Stimulated activated CD8-positive, alpha-beta memory T cell treated with anti-CD3 and anti-CD28 coated beads, Interleukin-4, amount 100 ng/mL, for 24 hours (primary cell): ENCODE measurements around the gene SIRT1.
A peak's percentile ranks its signal among the peaks of the same experiment; 100 is the strongest.
"Not testable (repeated sequence)": the region's sequence is repeated elsewhere in the genome, so short reads cannot be mapped to it uniquely, and the experiment has no call there.

Experiments
- DNase-seq: peaks from one replicate; pipeline ENCODE4 v3.0.0-alpha.2; 2020; ENCODE audit warnings: low read depth

The SIRT1 gene

GRCh38 chr10:67877421-67877820 is 7.0 kb upstream of the SIRT1 start:
- DNase-seq = not testable (repeated sequence)

DNA sequence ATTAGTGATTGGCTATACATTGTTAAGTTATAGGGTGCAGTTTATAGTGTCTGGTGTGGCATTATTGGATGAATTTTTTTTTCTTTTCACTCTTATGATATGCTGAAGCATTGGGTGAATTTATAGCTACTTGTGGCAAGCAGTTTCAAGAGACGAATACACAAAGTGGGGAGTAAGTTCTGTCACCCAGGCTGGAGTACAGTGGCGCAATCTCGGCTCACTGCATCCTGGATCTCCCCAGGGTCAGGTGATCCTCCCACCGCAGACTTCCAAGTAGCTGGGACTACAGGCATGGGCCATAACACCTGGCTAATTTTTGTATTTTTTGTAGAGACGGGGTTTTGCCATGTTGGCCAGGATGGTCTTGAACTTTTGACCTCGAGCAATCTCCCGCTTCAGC is 6.3 kb upstream of the SIRT1 start:
- no peak for DNase-seq

GRCh38 chr10:67883710-67884312 is 645 bp upstream of the SIRT1 start:
- DNase-seq = no peak

GRCh38 chr10:67884842-67885670 is 600 bp downstream of the SIRT1 start:
- peak; percentile 68 for DNase-seq

- DNase-seq = no peak
These were observed 9.2 kb downstream of the SIRT1 start for GRCh38 chr10:67893637-67894036.

DNA sequence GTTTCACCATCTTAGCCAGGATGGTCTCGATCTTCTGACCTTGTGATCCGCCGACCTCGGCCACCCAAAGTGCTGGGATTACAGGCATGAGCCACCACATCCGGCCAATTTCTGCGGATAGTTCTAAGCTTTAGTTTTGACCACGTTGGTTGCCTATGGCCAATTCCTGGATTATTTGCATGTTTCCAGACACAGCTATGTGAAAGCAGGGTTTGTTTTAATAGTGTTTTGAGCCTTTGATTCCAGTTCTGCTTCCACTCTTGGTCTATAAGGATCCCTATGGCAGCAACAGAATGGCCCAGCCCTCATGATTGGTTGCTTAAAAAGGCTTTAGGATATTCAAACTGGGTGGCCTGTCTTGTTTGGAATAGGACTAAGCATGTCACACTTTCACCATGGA is 19.1 kb downstream of the SIRT1 start:
- no peak for DNase-seq

- DNase-seq = no peak
These were observed 28.0 kb downstream of the SIRT1 start for GRCh38 chr10:67912331-67912946.

DNA sequence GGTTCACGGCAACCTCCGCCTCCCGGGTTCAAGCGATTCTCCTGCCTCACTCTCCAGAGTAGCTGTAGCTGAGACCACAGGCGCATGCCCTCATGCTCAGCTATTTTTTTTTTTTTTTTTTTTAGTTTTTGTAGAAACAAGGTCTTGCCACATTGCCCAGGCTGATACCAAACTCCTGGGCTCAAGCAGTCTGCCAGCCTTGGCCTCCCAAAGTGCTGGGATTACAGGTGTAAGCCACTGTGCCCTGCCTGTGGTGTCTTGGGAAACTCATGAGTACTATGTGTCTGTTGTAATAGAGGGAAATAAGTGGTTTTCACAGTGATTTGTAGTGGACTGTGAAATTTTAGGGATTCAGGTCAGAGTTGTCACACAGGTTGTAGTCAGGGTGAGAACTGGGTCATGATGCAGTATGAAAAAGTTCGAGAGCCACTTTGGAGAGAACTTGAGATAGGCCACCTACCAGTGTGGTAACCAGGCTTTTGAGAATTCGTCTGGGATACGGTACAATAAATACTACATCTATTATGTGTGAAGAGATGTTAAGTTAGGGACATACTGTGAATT is 30.4 kb downstream of the SIRT1 start:
- no peak for DNase-seq

DNA sequence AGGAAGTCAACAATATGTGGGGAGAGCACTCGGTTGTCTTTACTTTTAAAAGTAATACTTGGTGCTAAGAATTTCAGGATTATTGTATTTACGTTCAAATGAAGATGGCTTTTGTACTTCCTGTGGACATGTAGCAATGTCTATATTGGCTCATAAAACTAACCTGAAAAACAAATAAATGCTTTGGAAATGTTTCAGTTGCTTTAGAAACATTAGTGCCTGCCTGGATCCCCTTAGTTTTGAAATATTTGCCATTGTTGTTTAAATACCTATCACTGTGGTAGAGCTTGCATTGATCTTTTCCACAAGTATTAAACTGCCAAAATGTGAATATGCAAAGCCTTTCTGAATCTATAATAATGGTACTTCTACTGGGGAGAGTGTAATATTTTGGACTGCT is 32.7 kb downstream of the SIRT1 start:
- no peak for DNase-seq

DNA sequence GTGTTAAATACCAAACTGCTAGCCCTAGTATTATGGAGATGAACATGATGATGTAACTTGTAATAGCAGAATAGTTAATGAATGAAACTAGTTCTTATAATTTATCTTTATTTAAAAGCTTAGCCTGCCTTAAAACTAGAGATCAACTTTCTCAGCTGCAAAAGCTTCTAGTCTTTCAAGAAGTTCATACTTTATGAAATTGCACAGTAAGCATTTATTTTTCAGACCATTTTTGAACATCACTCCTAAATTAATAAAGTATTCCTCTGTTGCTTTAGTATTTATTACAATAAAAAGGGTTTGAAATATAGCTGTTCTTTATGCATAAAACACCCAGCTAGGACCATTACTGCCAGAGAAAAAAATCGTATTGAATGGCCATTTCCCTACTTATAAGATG is 33.2 kb downstream of the SIRT1 start:
- no peak for DNase-seq

- DNase-seq = no peak
These were observed 36.6 kb downstream of the SIRT1 start for GRCh38 chr10:67921065-67921464.

DNA sequence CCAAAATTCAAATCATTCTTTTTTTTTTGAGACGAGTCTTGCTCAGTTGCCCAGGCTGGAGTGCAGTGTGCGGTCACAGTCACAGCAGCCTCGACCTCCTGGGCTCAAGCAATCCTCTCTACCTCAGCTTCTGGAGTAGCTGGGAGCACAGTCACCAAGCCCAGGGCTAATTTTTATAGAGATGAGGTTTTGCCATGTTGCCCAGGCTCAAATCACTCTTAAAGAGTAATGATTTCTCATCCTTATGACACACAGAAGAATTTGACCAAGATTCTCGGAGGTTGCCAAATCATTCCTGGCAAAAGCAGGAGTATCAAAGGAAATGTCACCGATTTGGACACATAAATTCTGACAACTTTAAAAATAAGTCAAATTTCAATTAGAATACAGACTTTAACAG is 39.1 kb downstream of the SIRT1 start:
- no peak for DNase-seq

DNA sequence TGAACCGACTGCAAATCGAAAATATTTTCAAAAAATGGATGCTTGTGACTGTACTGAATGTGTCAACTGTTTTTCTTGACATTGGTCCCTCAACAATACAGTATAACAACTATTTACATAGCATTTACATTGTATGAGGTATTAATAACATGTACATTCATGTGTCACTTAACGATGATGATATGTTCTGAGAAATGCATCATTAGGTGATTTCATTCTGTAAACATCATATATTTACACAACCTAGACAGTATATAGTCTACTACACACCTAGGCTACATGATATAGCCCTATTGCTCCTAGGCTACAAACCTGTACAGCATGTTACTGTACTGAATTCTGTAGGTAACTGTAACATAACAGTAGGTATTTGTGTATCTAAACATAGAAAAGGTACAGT is 39.7 kb downstream of the SIRT1 start:
- DNase-seq = no peak

- DNase-seq = no peak
These were observed 41.1 kb downstream of the SIRT1 start for GRCh38 chr10:67925449-67926005.

DNA sequence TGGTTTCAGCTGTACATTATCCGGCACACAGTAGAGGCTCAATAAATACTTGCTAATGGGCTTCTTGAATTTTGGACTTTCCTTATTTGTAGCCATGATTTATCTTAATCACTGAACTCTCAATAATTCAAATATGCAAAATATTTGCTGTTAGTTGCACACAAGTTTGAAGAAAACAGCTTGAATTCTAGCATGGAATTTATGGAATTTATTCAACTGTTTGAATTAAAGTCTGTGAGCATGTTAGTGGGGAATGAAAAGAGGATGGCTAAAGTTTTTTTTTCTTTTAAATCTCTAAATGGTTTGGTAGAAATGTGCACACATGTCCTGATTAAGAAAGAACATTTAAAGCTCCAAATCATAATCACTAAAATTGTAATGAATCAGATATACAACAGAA is 42.5 kb downstream of the SIRT1 start:
- no peak for DNase-seq

GRCh38 chr10:67933199-67933598 is 48.7 kb downstream of the SIRT1 start:
- no peak for DNase-seq

DNA sequence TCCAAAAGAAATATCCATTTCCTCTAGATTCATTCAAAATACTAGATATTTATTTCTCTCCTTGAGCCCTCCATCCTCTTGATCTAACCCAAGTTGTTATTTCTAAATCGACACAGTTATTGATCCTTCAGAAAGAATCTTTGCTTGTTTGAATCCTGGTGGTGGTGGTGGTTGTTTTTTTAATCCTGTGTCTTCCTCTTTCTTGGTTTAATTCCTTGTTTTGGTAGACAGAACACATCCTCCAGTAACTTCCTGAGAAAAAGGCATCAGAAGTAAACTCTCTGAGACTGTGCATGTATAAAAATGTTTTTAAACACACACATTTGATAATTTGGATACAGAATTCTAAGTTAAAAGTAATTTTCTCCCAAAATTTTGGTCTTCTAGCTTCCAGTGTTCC is 49.9 kb downstream of the SIRT1 start:
- DNase-seq = no peak

GRCh38 chr10:67935223-67935622 is 50.8 kb downstream of the SIRT1 start:
- DNase-seq = no peak

GRCh38 chr10:67936416-67936815 is 52.0 kb downstream of the SIRT1 start:
- DNase-seq = no peak

DNA sequence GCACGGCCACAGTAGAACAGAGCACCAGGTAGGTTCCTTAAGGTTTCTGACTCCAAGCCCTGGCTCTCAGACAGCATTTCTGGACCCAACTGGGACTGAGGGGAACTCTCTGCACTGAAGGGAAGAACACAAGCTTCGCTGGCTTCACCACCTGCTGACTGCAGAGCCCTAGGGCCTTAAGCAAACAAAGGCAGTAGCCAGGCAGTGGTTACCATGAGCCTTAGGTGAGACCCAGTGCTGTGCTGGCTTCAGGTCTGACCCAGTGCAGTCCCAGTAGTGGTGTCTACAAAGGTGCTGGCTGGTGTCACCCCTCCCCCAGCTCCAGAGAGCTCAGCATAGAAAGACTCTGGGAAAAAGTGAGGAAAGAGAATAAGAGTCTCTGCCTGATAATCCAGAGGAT is 59.5 kb downstream of the SIRT1 start:
- no peak for DNase-seq

- DNase-seq = no peak
These were observed 71.2 kb downstream of the SIRT1 start for GRCh38 chr10:67955614-67956013.

GRCh38 chr10:67959839-67960476 is 75.5 kb downstream of the SIRT1 start:
- DNase-seq = no peak
